ENCODE data around the gene ZNF385D. TPM values are rescaled to one million over a fixed set of nuclear protein-coding genes. Genes with fewer than 3 reads are reported as not detected.

Gene ZNF385D
- total RNA-seq, 1 donor from 2014 or later: 2.1 TPM

- H3K27ac Mint-ChIP-seq (ENCODE audit: unreplicated experiment): no peak overlapping the region
- H3K27me3 Mint-ChIP-seq (ENCODE audit: low read depth): peaks cover 3% of the 10 kb centered on the region
- TF ChIP-seq, protein P1, sequence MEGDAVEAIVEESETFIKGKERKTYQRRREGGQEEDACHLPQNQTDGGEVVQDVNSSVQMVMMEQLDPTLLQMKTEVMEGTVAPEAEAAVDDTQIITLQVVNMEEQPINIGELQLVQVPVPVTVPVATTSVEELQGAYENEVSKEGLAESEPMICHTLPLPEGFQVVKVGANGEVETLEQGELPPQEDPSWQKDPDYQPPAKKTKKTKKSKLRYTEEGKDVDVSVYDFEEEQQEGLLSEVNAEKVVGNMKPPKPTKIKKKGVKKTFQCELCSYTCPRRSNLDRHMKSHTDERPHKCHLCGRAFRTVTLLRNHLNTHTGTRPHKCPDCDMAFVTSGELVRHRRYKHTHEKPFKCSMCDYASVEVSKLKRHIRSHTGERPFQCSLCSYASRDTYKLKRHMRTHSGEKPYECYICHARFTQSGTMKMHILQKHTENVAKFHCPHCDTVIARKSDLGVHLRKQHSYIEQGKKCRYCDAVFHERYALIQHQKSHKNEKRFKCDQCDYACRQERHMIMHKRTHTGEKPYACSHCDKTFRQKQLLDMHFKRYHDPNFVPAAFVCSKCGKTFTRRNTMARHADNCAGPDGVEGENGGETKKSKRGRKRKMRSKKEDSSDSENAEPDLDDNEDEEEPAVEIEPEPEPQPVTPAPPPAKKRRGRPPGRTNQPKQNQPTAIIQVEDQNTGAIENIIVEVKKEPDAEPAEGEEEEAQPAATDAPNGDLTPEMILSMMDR (conservative IDR thresholded peaks at IDR 0.05): no peak
- no peaks in the 10 kb centered on the region for H3K9me3 Mint-ChIP-seq
- H3K4me1 Mint-ChIP-seq: no peaks in the 10 kb centered on the region
- no peak for DNase-seq (ENCODE audit: low read depth, low spot score)
- no peaks in the 10 kb centered on the region for H3K36me3 Mint-ChIP-seq (ENCODE audit: low read depth)
- H3K4me3 Mint-ChIP-seq: no peak overlapping the region
These were observed 235.6 kb downstream of the ZNF385D start for GRCh38 chr3:21515417-21515816.

GRCh38 chr3:21509731-21510470 is 241.1 kb downstream of the ZNF385D start:
- no peak for DNase-seq (ENCODE audit: low read depth, low spot score)
- H3K9me3 Mint-ChIP-seq: no peaks in the 10 kb centered on the region
- TF ChIP-seq, protein P1 (conservative IDR thresholded peaks at IDR 0.05): no peak
- H3K4me1 Mint-ChIP-seq: no peaks in the 10 kb centered on the region
- H3K4me3 Mint-ChIP-seq: no peak overlapping the region
- no peak overlapping the region for H3K27ac Mint-ChIP-seq (ENCODE audit: unreplicated experiment)
- H3K36me3 Mint-ChIP-seq (ENCODE audit: low read depth): no peaks in the 10 kb centered on the region
- H3K27me3 Mint-ChIP-seq (ENCODE audit: low read depth): no peaks in the 10 kb centered on the region

GRCh38 chr3:21508246-21508645 is 242.8 kb downstream of the ZNF385D start:
- Mint-ChIP-seq H3K9me3 (no peaks in the 10 kb centered on the region), H3K27me3 (ENCODE audit: low read depth) (no peaks in the 10 kb centered on the region), H3K36me3 (ENCODE audit: low read depth) (no peaks in the 10 kb centered on the region), H3K4me1 (no peaks in the 10 kb centered on the region), H3K4me3 (no peak overlapping the region), H3K27ac (ENCODE audit: unreplicated experiment) (no peak overlapping the region)
- TF ChIP-seq, protein P1 (conservative IDR thresholded peaks at IDR 0.05): no peak
- DNase-seq (ENCODE audit: low read depth, low spot score): no peak

DNA sequence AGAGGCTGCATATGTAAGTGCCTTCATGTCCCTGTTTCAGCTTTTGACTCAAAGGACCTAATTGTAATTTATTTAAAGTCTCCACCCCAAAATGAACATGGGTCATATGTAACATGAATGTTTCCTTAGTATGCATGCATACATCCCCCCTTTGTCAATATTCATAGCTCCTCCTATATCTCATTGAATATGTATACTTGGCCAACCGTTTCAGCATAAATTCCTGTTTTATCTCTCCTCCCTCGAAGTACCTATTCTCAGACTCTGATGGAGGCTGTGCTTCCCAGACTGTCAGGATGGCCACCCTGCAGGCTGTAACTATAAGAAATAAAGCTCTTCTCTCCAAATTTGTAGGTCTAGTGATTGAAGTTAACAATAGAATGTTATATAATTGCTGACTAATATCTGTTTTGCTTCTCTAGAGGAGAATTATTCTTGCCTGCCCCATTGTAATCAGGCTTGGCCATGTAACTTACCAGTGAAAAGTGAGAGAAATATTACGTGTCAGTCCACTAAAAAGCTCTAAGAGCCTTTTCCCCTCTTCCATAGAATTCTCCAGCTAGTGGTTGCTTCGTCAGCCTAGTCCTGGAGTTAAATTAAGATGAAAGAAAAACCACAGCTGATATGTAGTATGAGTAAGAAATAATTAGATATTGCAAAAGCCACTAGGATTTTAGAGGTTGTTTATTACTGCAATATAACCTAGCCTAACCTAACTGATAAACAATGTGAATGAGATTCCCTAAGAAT is 245.1 kb downstream of the ZNF385D start:
- TF ChIP-seq, protein P1 (conservative IDR thresholded peaks at IDR 0.05): no peak
- Mint-ChIP-seq H3K9me3 (no peaks in the 10 kb centered on the region), H3K36me3 (ENCODE audit: low read depth) (no peaks in the 10 kb centered on the region), H3K27me3 (ENCODE audit: low read depth) (no peaks in the 10 kb centered on the region), H3K4me1 (peaks cover 12% of the 10 kb centered on the region), H3K4me3 (no peak overlapping the region), H3K27ac (ENCODE audit: unreplicated experiment) (no peak overlapping the region)
- DNase-seq (ENCODE audit: low read depth, low spot score): no peak

GRCh38 chr3:21502656-21503055 is 248.4 kb downstream of the ZNF385D start:
- Mint-ChIP-seq H3K4me3 (no peak overlapping the region), H3K36me3 (ENCODE audit: low read depth) (no peaks in the 10 kb centered on the region), H3K27ac (ENCODE audit: unreplicated experiment) (no peak overlapping the region), H3K27me3 (ENCODE audit: low read depth) (no peaks in the 10 kb centered on the region), H3K4me1 (peaks cover 12% of the 10 kb centered on the region), H3K9me3 (no peaks in the 10 kb centered on the region)
- no peak for DNase-seq (ENCODE audit: low read depth, low spot score)
- TF ChIP-seq, protein P1 (conservative IDR thresholded peaks at IDR 0.05): no peak
